Loucy (cell line): ENCODE data around the gene SLC6A6.

Experiments used
- H2AFZ ChIP-seq: fragments of 200-600 bp; sonication (generic); 2 replicates; pipeline ENCODE4 v1.6.0; 2016; ENCODE audit warnings: antibody characterized with exemption, mild to moderate bottlenecking, low read length, moderate library complexity
- H3F3A ChIP-seq: fragments of 200-600 bp; 2 replicates; pipeline ENCODE4 v1.6.0; 2016; ENCODE audit warnings: antibody characterized with exemption, low read depth, mild to moderate bottlenecking
- H3K27me3 ChIP-seq: fragments of 200-600 bp; sonication (generic); 2 replicates; pipeline ENCODE4 v1.6.1; 2014; ENCODE audit warnings: low read length, mild to moderate bottlenecking; ENCODE audit not compliant: insufficient read depth, poor library complexity, severe bottlenecking
- H3K36me3 ChIP-seq: fragments of 200-600 bp; sonication (generic); 2 replicates; pipeline ENCODE4 v1.6.1; 2016; ENCODE audit warnings: low read length; ENCODE audit not compliant: insufficient read depth
- H3K4me1 ChIP-seq: fragments of 200-600 bp; sonication (generic); 2 replicates; pipeline ENCODE4 v1.5.1; 2014; ENCODE audit warnings: low read length, mild to moderate bottlenecking; ENCODE audit not compliant: insufficient read depth, poor library complexity, severe bottlenecking
- H3K4me2 ChIP-seq: fragments of 200-600 bp; sonication (generic); 2 replicates; pipeline ENCODE4 v1.6.0; 2014; ENCODE audit warnings: antibody characterized with exemption, low read length, low read depth, mild to moderate bottlenecking; ENCODE audit not compliant: poor library complexity, severe bottlenecking
- H3K4me3 ChIP-seq: fragments of 200-600 bp; sonication (generic); 2 replicates; pipeline ENCODE4 v1.5.1; 2014; ENCODE audit warnings: low read length, mild to moderate bottlenecking, mixed read lengths; ENCODE audit not compliant: poor library complexity, severe bottlenecking
- H3K79me2 ChIP-seq: fragments of 200-600 bp; sonication (generic); 2 replicates; pipeline ENCODE4 v1.6.1; 2014; ENCODE audit warnings: low read length; ENCODE audit not compliant: insufficient read depth
- H3K9ac ChIP-seq: fragments of 200-600 bp; sonication (generic); 2 replicates; pipeline ENCODE4 v1.6.0; 2014; ENCODE audit warnings: mild to moderate bottlenecking, low read depth, low read length, moderate library complexity; ENCODE audit not compliant: poor library complexity, severe bottlenecking
- H3K9me2 ChIP-seq: fragments of 200-600 bp; sonication (generic); replicated peaks from 2 replicates; pipeline ENCODE4 v1.6.1; 2016; ENCODE audit warnings: low read depth, low read length, mixed read lengths
- H3K9me3 ChIP-seq: fragments of 200-600 bp; sonication (generic); 2 replicates; pipeline ENCODE4 v1.6.1; 2014; ENCODE audit warnings: mild to moderate bottlenecking, antibody characterized with exemption, low read length, low read depth; ENCODE audit not compliant: insufficient read depth
- H4K20me1 ChIP-seq: fragments of 200-600 bp; sonication (generic); 2 replicates; pipeline ENCODE4 v1.6.0; 2014; ENCODE audit warnings: antibody characterized with exemption, low read length, mild to moderate bottlenecking; ENCODE audit not compliant: insufficient read depth, poor library complexity, severe bottlenecking
- EZH2phosphoT487 ChIP-seq: fragments of 200-600 bp; IDR thresholded peaks from 2 replicates; pipeline ENCODE4 v1.6.1; 2018; ENCODE audit warnings: antibody characterized with exemption, mild to moderate bottlenecking, moderate library complexity, borderline replicate concordance
- TF ChIP-seq, protein P1 (sequence below): fragments of 200-600 bp; sonication (generic); conservative IDR thresholded peaks from 2 replicates; pipeline ENCODE4 v1.5.1; 2014; ENCODE audit warnings: mild to moderate bottlenecking, antibody characterized with exemption, low read length

The SLC6A6 gene

DNA sequence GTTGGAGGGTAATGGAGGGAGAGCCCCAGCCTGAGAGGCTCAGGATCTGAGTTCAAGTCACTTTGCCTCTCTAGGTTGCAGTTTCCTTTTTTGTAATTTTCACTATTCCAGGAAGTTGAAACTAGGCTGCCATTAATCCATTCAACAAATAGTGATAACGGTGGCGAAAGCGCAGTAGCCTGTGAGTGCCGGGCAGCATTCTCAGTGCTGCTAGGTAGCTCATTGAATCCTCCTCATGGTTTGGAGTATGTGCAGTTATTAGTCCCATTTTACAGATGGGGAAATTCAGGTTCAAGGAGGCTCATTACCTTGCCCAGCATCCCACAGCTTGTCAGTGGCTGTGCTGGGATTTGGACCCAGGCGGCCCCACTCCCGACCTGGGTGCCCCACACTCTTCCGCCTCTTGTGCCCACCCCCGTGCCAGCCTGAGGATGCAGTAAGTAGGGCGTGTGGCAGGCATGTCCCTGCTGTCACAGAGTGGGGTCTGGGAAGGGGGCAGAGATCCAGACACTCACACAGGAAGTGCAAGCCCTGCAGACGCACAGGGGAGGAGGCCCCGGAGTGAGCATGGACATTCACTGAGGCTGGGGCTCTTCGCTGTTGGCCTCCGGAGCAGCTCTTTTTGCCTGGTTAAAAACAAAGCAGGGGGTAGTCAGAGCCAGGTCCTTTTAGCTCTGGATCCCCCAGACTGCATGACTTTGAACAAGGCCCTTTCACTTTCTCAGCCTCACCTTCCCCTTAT, 58.8 kb downstream of the SLC6A6 start:
- Histone ChIP-seq H3K27me3 (no peaks in the 10 kb centered on the region), H3K9me2 (no peaks in the 10 kb centered on the region), H2AFZ (no peak overlapping the region), H3K36me3 (peaks cover 24% of the 10 kb centered on the region; the same call in 1 of the 2 replicates), H3K4me3 (no peak overlapping the region), H3K9me3 (no peaks in the 10 kb centered on the region), H3K79me2 (no peaks in the 10 kb centered on the region), H3F3A (no peaks in the 10 kb centered on the region), H4K20me1 (no peaks in the 10 kb centered on the region), H3K4me2 (no peak overlapping the region), H3K4me1 (no peaks in the 10 kb centered on the region), H3K9ac (no peak overlapping the region)
- no peak for TF ChIP-seq EZH2phosphoT487
- TF ChIP-seq, protein P1, sequence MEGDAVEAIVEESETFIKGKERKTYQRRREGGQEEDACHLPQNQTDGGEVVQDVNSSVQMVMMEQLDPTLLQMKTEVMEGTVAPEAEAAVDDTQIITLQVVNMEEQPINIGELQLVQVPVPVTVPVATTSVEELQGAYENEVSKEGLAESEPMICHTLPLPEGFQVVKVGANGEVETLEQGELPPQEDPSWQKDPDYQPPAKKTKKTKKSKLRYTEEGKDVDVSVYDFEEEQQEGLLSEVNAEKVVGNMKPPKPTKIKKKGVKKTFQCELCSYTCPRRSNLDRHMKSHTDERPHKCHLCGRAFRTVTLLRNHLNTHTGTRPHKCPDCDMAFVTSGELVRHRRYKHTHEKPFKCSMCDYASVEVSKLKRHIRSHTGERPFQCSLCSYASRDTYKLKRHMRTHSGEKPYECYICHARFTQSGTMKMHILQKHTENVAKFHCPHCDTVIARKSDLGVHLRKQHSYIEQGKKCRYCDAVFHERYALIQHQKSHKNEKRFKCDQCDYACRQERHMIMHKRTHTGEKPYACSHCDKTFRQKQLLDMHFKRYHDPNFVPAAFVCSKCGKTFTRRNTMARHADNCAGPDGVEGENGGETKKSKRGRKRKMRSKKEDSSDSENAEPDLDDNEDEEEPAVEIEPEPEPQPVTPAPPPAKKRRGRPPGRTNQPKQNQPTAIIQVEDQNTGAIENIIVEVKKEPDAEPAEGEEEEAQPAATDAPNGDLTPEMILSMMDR = no peak

DNA sequence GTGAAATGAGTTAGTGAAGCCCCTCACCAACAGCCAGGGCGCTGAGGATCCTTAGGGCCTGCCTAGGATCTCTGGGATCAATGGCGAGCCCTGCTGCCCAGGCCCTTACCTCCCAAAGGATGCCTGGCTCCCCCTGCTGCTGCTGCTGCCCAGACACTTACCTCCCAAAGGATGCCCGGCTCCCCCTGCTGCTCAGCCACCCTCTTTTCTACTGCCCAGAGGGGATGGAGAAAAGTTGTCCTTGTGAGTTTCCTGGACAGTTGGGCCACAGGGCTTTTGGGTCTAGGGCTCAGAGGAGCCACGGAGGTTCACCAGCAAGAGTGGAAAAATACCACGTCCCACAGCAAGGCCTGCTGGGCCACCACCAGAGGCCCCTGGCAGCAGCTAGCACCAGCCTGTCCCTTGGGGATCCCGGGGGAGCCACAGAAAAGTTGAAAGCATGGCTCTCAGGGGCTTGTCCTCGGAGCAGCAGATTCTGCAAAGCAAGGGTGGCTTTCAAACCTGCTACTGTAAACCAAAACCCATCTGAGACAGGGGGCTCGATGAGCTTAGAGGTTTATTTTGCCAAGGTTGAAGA, 59.4 kb downstream of the SLC6A6 start:
- no peaks in the 10 kb centered on the region for H3K27me3 ChIP-seq
- H3F3A ChIP-seq = no peaks in the 10 kb centered on the region
- H3K4me3 ChIP-seq = no peak overlapping the region
- H3K9ac ChIP-seq = no peak overlapping the region
- H3K4me1 ChIP-seq = no peaks in the 10 kb centered on the region
- H3K4me2 ChIP-seq = no peak overlapping the region
- H4K20me1 ChIP-seq = no peaks in the 10 kb centered on the region
- H3K36me3 ChIP-seq = peaks cover 24% of the 10 kb centered on the region; the same call in 1 of the 2 replicates
- no peaks in the 10 kb centered on the region for H3K9me3 ChIP-seq
- H3K9me2 ChIP-seq = no peaks in the 10 kb centered on the region
- H2AFZ ChIP-seq = no peak overlapping the region
- H3K79me2 ChIP-seq = no peaks in the 10 kb centered on the region
- TF ChIP-seq, protein P1 = peak; percentile 92
- no peak for TF ChIP-seq EZH2phosphoT487

DNA sequence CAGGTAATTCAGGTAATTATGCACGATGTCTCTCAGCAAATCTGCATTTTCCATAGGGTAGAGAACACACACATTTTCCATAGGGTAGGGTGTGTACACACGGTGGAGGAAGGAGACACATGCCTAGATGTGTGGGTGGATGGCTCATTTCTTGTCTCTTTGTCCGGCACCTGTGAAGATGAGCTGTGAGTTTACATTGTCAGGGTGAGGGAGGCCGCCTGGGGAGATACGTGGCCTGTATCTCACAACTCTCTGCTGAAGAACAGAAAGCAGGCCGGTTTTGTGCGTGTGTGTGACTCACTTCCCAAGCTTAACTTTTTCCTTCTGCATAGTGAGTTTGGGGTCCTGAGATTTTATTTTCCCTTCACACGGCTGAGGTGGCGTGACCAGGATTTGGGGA, 60.3 kb downstream of the SLC6A6 start:
- H3K4me2 ChIP-seq = no peak overlapping the region
- H3K4me1 ChIP-seq = no peaks in the 10 kb centered on the region
- no peak overlapping the region for H2AFZ ChIP-seq
- TF ChIP-seq EZH2phosphoT487 = no peak
- TF ChIP-seq, protein P1 = no peak
- H3F3A ChIP-seq = no peaks in the 10 kb centered on the region
- H3K4me3 ChIP-seq = no peak overlapping the region
- H3K79me2 ChIP-seq = no peaks in the 10 kb centered on the region
- no peak overlapping the region for H3K9ac ChIP-seq
- H3K36me3 ChIP-seq = peaks cover 31% of the 10 kb centered on the region; the same call in 1 of the 2 replicates
- no peaks in the 10 kb centered on the region for H3K9me2 ChIP-seq
- no peaks in the 10 kb centered on the region for H4K20me1 ChIP-seq
- H3K9me3 ChIP-seq = no peaks in the 10 kb centered on the region
- H3K27me3 ChIP-seq = no peaks in the 10 kb centered on the region
